Fibroblast of upper back skin (primary cell): Measurements from ENCODE around the gene RALA.
A peak's percentile ranks its signal among the peaks of the same experiment; 100 is the strongest.
"Not testable (repeated sequence)": the region's sequence is repeated elsewhere in the genome, so short reads cannot be mapped to it uniquely, and the experiment has no call there.

Experiments used
- DNase-seq: peaks from one replicate; pipeline ENCODE4 v3.0.0-alpha.2; 2013

RALA gene

DNA sequence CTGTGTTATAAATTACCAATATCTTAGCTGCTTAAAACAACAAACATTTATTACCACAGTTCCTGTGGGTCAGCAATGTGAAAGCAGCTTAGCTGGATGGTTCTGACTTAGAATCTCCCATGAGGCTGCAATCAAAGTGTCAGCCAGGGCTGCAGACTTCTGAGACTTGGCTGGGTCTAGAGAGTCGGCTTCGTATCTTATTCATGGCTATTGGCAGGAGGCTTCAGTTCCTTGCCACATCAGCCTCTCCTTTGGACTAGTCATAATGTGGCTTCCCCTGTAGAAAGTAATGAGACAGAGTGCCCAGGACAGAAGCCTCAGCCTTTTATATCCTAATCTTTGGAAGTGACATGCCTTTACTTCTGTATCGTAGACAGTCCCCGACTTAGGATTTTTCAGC lies 27.3 kb downstream of the RALA start:
- DNase-seq: peak; percentile 78

DNA sequence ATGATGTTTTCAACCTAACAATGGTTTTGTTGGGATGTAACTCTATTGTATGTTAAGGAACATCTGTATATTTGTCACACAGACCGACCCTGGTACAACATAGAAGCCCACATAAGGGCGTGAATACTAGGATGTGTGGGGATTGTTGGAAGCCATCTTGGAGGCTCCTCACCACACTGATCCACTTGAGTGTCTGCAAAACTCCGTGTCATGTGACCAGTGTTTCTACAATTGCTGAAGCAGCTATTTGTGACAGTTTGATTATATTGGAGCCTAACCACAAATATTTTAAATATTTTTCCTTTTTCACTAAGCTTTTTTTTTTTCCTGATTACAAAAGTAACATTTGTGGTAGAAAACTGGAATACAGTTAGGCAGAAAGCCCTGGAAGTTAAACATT lies 27.9 kb downstream of the RALA start:
- peak; percentile 78 for DNase-seq

DNA sequence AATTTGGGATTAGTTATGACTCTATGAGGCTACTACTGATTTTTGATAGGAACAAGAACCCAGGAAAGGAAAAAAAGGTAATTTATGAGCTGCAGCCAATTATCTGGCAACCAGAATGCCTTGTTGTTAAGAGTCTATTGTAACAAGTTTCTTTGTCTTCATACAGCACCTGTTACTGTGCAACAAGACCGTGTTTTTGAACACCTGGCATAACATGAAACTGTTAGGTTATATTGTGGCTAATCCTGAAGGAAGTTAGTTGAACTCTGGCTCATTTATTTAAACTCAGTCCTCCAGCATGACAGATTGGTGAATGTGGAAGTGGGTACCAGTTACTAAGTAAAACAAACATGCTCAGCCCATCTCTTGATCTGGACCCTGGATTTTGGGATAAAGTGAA lies 33.0 kb downstream of the RALA start:
- no peak for DNase-seq

DNA sequence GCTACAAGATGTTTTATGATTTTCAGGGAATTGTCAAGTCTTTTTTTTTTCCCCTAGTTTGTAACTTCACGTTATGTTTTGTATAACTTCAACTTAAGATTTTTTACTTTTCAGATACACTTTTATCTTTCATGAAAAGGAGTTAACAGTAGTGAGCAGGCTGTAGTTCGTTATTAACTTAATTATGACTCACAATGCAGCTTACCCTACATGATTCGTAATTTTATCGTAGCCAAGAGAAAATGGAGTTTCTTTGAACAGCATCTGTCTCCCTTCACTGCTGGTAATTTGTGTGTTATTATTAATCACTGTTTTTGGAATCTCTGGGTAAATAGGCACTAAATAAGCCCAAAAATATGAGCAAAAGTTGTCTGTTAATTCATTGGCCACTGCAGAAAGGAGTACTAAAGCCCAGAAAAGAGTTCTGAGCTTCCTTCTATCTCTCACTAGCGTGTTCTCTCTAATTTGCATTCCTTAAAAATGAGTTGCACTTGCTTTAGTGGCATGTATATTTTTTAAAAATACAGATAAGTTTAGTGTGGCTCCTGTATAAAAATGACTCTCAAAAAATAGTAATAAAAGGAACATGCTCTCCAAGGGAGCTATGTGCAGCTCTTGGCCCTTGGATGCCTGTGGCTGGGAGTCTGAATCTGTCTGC lies 36.1 kb downstream of the RALA start:
- peak; percentile 17 for DNase-seq

DNA sequence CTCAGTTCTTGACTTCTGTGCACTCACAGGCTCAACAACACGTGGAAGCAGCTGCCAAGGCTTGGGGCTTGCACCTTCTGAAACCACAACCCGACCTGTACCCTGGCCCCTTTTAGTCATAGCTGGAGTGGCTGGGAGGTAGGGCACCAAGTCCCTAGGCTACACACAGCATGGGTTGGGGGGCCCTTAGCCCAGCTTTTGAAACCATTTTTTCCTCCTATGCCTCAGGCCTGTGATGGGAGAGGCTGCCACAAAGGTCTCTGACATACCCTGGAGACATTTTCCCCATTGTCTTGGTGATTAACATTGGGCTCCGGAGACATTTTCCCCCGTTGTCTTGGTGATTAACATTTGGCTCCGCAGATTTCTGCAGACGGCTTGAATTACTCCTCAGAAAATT lies 38.6 kb downstream of the RALA start:
- no peak for DNase-seq

DNA sequence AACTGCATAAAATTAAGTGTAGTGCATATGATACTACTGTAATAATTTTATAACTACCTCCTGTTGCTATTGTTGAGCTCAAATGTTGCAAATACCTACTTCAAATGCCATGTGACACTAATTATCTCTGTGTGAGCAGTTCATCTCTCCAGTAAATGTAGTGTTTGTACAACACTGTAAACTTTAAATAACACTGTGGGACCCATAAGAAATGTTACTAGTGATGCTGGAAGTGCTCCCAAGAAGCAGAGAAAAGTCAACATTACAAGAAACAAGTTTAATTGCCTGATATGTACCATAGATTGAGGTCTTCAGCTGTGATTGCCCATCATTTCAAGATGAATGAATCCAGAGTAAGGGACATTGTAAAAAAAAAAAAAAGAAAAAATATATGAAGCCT lies 39.9 kb downstream of the RALA start:
- no peak for DNase-seq

DNA sequence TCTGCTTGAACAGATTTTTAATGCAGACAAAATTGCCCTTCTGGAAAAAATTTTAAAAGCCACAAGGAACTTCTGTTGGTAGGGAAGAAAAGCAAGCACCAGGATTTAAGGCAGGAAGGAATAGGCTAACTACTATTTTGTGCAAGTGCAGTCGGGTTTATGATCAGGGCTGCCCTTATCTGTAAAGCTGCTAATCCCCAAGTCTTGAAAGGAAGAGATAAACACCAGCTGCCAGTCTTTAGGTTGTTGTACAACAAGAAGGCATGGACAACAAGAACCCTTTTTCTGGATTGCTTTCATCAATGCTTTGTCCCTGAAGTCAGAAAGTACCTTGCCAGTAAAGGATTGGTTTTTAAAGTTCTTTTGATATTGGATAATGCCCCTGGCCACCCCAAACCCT lies 40.7 kb downstream of the RALA start:
- no peak for DNase-seq

DNA sequence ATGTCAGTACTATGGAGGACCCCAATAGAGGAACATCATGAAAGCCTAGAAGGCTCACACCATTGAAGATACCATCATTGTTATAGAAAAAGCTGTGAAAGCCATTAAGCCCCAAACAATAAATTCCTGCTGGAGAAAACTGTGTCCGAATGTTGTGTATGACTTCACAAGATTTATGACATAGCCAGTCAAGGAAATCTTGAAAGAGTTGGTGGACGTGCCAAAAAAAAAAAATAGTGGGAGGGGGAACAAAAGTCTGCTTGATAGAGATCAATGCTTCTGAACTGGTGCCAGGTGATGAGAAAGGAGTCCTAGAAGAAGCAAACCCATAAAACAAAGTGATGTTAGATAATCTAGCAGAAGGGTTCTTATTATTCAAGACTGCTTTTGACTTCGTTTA lies 41.2 kb downstream of the RALA start:
- DNase-seq: no peak

DNA sequence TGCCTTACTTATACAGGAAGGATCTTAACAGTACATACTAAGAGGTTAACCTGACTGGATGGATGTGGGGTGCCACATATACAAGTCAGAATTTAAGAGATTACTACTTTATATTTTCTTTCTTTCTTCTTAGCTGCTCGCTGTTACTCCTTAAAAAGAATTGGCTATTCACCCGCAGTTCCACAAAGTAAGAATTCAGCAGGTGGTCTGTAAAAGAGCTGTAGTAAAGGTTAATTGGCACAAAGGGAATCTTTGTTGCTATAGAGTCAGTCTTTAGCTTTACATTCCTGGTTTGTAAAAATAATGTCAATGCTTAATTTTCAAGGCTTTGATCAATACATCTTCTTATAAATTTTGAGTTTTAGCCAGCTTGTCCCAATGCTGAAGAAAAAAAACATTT lies 43.2 kb downstream of the RALA start:
- no peak for DNase-seq

DNA sequence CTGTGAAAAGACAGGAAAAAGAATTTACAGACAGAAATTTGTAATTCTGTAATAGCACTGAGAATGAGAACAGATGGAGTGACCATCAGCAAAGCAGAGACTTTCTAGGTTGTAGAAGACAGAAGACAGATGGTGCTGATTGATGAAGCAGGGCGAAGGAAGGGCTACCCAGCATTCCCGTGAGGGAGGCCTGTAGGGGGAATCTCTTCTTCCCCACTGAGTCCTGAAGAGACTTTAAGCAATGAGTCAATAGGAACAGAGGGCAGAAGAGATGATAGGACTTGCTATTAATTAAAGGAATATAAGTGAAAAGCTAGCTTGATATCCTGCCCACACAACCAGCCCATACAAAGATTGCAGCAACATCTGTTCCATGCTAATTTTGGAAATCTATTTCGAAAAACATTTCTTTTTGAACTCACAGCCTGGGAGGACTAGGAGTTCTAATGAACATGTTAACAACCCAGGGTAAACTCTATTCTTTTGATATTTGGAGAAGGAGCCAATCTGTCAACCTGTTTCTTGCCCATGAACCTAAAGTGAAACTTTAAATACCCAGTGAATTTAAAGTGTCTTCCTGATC lies 44.1 kb downstream of the RALA start:
- peak; percentile 71 for DNase-seq

DNA sequence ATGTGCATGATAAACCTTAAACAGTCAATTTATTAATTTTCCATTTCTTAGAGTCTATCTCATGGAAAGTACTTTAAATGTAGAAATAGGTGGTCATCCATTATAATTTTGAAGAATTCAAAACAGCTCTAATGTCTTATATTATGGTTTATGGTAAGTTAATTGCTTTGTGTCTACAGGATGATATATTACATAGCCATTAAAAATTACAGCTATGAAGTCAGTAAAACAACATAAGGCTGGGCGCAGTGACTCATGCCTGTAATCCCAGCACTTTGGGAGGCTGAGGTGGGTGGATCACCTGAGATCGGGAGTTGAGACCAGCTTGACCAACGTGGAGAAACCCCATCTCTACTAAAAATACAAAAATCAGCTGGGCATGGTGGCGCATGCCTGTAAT lies 44.9 kb downstream of the RALA start:
- DNase-seq: peak; percentile 24

DNA sequence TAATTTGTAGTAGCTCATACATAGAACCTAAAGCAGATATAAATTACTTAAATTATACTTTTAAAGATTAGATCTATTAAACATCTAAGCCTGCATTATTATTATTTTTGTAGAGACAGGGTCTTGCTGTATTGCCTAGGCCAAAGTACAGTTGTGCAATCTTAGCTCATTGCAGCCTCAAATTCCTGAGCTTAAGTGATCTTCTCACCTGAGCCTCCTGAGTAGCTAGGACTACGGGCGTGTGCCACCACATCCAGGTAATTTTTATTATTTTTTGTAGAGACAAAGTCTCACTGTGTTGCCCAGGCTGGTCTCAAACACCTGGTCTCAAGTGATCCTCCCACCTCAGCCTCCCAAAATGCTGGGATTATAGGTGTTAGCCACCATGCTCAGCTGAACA lies 46.7 kb downstream of the RALA start:
- DNase-seq: no peak

DNA sequence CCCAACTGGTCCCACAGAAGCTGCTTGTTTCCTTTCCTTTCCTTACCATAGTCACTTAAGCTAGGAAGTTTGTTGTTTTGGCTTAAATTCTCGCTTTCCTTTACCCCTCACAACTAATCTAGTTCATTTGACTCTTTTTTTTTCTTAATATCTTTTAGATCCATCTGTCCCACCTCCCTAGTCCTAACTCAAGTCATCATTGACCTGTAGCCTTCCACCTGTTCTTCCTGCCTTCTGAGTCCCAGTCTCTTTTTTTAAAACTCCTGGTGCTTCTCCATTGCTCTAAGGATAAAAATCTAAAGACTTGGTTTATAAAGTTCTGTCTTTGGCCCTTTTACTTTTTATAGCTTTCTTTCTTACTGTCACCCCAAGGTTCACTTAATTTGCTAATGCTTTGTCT lies 47.6 kb downstream of the RALA start:
- no peak for DNase-seq

DNA sequence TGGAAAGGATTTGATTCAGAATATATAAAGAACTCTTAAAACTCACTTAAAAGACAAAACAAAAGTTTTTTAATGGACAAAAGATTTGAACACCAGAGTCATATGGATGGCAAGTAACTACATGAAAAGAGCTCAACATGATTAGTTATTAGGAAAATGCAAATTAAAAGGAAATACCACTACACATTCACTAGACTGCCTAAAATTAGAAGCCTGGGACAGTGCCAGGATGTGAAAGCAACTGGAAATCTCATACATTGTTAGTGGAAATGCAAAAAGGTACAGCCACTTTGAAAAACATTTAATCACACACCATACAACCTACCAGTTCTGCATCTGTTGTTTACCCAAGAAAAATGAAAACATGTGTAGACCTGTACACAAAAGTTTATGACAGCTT lies 48.8 kb downstream of the RALA start:
- DNase-seq: peak; percentile 35

DNA sequence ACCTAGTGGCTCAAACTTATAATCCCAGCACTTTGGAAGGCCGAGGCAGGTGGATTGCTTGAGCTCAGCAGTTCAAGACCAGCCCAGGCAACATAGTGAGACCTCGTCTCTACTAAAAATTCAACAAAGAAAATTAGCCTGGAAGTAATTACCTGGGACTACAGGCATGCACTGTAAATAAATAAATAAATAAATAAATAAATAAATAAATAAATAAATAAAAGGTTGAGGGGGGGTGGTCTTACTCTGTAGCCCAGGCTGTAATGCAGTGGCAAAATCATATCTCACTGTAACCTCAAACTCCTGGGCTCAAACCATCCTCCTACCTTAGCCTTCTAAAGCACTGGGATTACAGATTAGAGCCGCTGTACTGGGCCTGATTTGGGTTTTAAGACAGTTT lies 50.5 kb downstream of the RALA start:
- no peak for DNase-seq

DNA sequence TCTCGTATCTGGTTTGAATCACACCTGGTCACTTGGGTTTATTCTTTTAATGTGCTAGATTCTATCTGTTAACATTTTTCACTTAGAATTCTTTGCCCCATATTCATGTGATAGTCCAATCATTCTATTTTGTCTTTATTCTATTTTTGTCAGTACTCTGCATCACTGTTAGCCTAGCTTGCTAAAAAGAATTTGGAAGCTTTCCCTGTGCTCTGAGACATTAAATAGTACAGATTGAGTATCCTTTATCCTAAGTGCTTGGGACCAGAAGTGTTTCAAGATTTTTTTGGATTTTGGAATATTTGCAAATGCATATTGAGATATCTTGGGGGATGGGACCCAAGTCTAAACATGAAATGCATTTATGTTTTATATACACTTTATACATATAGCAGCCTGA lies 51.0 kb downstream of the RALA start:
- peak; percentile 27 for DNase-seq

DNA sequence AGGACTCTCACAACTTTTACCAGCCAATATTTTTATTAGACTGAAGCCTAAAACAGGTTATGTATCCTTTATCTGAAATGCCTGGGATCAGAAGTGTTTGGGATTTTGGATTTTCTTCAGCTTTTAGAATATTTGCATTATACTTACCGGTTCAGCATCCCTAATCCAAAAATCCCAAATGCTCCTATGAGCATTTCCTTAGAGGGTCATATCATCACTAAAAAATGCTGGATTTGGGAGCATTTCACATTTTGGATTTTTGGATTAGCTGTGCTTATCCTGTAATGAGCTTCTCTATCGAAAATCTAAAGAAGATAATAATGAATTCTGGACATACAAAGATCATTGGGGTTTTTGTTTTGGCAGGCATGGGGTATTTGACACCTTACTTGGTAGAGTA lies 53.0 kb downstream of the RALA start:
- DNase-seq: no peak

DNA sequence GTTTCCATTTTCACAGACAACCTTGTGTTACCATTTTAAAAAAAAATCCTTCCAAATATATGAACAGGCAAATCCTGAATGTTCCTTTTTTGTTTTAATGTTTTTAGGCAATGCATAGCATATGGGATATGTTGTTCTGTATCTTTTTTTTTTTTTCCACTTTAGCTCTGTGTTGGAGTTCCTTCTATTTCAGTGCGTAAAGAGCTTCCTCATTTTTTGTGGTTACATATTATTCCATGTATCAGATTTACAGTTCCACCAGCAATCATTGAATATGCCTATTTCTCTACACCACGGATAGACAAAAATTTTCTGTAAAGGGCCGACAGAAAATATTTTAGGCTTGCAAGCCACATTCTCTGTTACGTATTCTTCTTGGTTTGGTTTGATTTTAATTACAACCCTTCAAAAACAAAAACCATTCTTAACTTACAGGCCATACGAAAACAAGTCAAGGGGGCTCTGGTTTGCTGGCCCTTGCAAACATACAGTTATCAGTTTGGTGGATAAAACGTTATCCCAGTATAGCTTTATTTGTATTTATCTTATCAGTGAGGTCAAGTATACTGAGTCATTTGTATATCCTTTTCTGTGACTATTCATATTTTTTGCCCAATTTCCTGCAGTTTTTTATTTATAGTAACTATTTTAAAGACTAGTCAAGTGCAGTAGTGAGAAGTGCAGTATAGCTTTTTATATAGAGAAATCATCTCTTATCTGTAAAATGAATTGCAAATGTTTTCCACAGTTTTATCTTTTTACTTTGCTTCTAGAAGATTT lies 55.7 kb downstream of the RALA start:
- peak; percentile 12 for DNase-seq

DNA sequence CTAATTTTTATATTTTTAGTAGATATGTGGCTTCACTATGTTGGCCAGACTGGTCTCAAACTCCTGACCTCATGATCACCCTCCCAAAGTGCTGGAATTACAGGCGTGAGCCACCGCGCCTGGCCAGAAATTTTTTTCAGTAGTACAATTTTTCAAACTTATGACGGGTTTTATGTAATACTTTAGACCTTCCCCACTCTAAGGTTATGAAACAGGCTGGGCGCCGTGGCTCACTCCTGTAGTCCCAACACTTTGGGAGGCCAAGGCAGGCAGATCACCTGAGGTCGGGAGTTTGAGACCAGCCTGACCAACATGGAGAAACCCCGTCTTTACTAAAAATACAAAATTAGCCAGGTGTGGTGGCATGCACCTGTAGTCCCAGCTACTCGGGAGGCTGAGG lies 56.5 kb downstream of the RALA start:
- not testable (repeated sequence) for DNase-seq

DNA sequence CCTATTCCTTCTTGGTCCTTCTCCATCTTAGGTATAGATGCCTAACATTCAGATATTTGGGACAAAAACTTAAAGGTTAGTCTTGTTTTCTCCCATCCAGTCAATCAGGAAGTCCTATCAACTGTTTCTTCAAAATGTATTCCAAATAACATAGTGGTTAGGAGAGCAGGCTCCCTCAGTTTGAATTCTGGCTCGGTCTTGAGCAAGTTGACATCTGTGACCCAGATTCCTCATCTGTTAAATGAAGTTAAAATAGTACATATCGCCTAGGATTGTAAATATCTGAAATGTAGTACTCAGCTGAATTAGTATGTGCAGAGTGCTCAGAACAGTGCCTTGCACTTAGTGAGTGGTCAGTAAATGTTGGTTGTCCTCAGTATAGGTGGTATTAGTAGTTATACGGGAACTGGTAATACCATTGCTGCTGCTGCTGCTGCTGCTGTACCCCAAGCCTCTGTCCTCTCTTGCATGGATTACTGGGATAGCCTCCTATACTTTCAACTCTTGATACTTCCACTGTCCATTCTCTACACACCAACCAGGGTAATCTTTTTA lies 58.6 kb downstream of the RALA start:
- DNase-seq: no peak

DNA sequence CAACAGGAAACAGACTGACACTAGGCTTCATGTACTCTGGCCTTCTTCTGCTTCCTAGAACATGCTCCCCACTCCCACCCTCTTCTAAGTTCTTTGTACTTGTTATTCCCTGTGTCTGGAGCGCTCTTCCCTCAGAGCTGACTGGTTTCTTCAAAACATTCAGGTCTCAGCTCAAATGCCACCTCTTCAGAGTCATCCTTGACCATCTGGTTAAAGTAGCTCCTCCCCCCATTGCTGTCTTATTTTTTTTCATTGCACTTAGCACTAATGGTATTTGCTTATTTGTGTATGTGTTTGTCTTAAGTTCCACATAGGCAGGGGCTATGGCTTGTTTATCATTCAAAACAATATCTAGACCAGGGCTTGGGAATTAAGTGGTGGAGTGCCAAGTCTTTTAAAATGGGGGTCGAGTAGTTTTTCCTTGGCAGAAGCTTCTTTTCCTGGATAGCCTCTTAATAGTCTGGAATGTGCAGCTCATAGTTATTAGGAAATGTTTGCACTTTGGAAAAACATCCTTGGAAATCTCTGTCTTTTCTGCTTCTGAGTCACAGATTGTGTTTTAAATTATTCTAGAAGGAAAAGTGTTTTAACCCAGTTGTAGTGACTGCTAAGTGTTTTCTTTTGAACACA lies 60.0 kb downstream of the RALA start:
- DNase-seq: peak; percentile 80

DNA sequence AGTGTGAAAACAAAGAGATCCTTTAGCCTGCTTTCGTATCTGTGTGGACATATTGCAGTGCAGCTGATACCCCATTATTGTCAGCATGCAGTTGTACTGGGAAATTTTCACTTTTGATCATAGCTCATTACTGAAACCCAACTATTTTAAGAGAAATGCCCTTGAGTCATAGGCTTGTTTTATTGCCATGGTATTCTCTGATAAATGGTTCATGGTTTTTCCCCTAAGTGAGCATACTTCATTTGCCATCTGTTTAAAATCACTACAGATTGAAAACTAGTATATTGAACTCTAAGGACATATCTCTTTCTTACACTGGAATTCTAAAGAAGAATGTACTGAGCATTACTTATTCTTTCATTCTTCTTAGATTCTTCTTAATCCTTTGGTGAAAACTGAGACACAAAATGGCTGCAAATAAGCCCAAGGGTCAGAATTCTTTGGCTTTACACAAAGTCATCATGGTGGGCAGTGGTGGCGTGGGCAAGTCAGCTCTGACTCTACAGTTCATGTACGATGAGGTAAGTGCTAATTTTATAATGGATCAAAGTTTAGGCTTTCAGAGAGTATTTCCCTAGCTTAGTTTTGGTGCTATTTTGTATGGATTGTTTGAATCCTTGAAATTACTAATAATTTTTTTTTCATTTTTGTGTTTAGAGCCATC lies 63.0 kb downstream of the RALA start:
- DNase-seq: peak; percentile 75
